OCI-LY7 (cell line): ENCODE measurements around the gene RRM1.

ENCODE experiments used
- EZH2phosphoT487 ChIP-seq: fragments of 200-600 bp; sonication (generic); IDR thresholded peaks from 2 replicates; pipeline ENCODE4 v1.6.1; 2018; ENCODE audit warnings: low read depth, borderline replicate concordance, mild to moderate bottlenecking, mixed run types, antibody characterized with exemption, low read length, moderate library complexity, mixed read lengths
- TF ChIP-seq, protein P1 (sequence below): fragments of 200-600 bp; sonication (generic); conservative IDR thresholded peaks from 2 replicates; pipeline ENCODE4 v1.5.1; 2014; ENCODE audit warnings: mild to moderate bottlenecking, antibody characterized with exemption, low read length, moderate library complexity, mixed read lengths

GRCh38 chr11:4064278-4064955 is 30.2 kb upstream of the RRM1 start:
- TF ChIP-seq EZH2phosphoT487: no peak
- TF ChIP-seq, protein P1, sequence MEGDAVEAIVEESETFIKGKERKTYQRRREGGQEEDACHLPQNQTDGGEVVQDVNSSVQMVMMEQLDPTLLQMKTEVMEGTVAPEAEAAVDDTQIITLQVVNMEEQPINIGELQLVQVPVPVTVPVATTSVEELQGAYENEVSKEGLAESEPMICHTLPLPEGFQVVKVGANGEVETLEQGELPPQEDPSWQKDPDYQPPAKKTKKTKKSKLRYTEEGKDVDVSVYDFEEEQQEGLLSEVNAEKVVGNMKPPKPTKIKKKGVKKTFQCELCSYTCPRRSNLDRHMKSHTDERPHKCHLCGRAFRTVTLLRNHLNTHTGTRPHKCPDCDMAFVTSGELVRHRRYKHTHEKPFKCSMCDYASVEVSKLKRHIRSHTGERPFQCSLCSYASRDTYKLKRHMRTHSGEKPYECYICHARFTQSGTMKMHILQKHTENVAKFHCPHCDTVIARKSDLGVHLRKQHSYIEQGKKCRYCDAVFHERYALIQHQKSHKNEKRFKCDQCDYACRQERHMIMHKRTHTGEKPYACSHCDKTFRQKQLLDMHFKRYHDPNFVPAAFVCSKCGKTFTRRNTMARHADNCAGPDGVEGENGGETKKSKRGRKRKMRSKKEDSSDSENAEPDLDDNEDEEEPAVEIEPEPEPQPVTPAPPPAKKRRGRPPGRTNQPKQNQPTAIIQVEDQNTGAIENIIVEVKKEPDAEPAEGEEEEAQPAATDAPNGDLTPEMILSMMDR: no peak
